Measurements from ENCODE around the gene DNAH14.

The DNAH14 gene

GRCh38 chr1:225446981-225447615 lies 517.6 kb downstream of the DNAH14 start:
- no peaks in the 10 kb centered on the region for H3K36me3 ChIP-seq (ENCODE audit: insufficient read depth, low read length)
- H3K4me3 ChIP-seq (ENCODE audit: low read length), result no peak overlapping the region
- H2AFZ ChIP-seq (ENCODE audit: low read depth, low read length), result no peak overlapping the region
- no peaks in the 10 kb centered on the region for H3K27me3 ChIP-seq (ENCODE audit: insufficient read depth, low read length)
- H3K9me3 ChIP-seq (ENCODE audit: low read length), result no peaks in the 10 kb centered on the region
- H3K4me1 ChIP-seq (ENCODE audit: insufficient read depth, low read length), result no peaks in the 10 kb centered on the region

- H3K36me3 ChIP-seq (ENCODE audit: insufficient read depth, low read length), result no peaks in the 10 kb centered on the region
- H3K9me3 ChIP-seq (ENCODE audit: low read length), result no peaks in the 10 kb centered on the region
- H2AFZ ChIP-seq (ENCODE audit: low read depth, low read length), result no peak overlapping the region
- H3K27me3 ChIP-seq (ENCODE audit: insufficient read depth, low read length), result no peaks in the 10 kb centered on the region
- H3K4me1 ChIP-seq (ENCODE audit: insufficient read depth, low read length), result no peaks in the 10 kb centered on the region
- no peak overlapping the region for H3K4me3 ChIP-seq (ENCODE audit: low read length)
Measured at GRCh38 chr1:225447650-225448089, 518.2 kb downstream of the DNAH14 start.

- Histone ChIP-seq H3K36me3 (ENCODE audit: insufficient read depth, low read length) (no peaks in the 10 kb centered on the region), H2AFZ (ENCODE audit: low read depth, low read length) (no peak overlapping the region), H3K9me3 (ENCODE audit: low read length) (no peaks in the 10 kb centered on the region), H3K4me1 (ENCODE audit: insufficient read depth, low read length) (no peaks in the 10 kb centered on the region), H3K27me3 (ENCODE audit: insufficient read depth, low read length) (no peaks in the 10 kb centered on the region), H3K4me3 (ENCODE audit: low read length) (no peak overlapping the region)
Measured at GRCh38 chr1:225448146-225448805, 518.8 kb downstream of the DNAH14 start.
